ENCODE data around the gene PARN. TPM values are rescaled to one million over a fixed set of nuclear protein-coding genes. Genes with fewer than 3 reads are reported as not detected.
A peak's percentile ranks its signal among the peaks of the same experiment; 100 is the strongest.

Gene PARN
- total RNA-seq, 1 donor from 2014 or later: 31.2 TPM

- Histone ChIP-seq H3K27me3 (no peaks in the 10 kb centered on the region), H3K36me3 (no peaks in the 10 kb centered on the region), H3K4me3 (no peak overlapping the region), H3K27ac (no peak overlapping the region), H3K9me3 (no peaks in the 10 kb centered on the region), H3K4me1 (no peaks in the 10 kb centered on the region)
- ATAC-seq (no peak), DNase-seq (no peak)
- intact Hi-C loops (cut with DNase I): no loop called here
- TF ChIP-seq, protein P1, sequence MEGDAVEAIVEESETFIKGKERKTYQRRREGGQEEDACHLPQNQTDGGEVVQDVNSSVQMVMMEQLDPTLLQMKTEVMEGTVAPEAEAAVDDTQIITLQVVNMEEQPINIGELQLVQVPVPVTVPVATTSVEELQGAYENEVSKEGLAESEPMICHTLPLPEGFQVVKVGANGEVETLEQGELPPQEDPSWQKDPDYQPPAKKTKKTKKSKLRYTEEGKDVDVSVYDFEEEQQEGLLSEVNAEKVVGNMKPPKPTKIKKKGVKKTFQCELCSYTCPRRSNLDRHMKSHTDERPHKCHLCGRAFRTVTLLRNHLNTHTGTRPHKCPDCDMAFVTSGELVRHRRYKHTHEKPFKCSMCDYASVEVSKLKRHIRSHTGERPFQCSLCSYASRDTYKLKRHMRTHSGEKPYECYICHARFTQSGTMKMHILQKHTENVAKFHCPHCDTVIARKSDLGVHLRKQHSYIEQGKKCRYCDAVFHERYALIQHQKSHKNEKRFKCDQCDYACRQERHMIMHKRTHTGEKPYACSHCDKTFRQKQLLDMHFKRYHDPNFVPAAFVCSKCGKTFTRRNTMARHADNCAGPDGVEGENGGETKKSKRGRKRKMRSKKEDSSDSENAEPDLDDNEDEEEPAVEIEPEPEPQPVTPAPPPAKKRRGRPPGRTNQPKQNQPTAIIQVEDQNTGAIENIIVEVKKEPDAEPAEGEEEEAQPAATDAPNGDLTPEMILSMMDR (IDR thresholded peaks at IDR 0.05): no peak
These were observed 90.9 kb downstream of the PARN start for GRCh38 chr16:14539156-14539555.

DNA sequence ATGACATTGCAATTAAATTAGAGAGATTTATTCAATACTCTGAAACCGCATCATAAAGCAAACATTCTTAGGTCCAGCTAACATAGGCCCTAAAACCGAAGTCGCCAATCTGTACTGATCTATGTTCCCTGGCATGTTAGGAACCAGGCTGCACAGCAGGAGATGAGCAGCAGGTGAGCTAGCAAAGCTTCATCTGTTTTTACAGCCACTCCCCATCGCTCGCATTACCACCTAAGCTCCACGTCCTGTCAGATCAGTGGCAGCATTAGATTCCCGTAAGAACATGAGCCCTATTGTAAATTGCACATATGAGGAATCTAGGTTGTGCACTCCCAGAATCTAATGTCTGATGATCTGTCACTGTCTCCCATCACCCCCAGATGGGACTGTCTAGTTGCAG, 91.5 kb downstream of the PARN start:
- ATAC-seq: no peak
- no peak for DNase-seq
- no peaks in the 10 kb centered on the region for H3K9me3 ChIP-seq
- H3K36me3 ChIP-seq: no peaks in the 10 kb centered on the region
- H3K27me3 ChIP-seq: no peaks in the 10 kb centered on the region
- TF ChIP-seq, protein P1 (IDR thresholded peaks at IDR 0.05): no peak
- H3K4me1 ChIP-seq: no peaks in the 10 kb centered on the region
- no peak overlapping the region for H3K4me3 ChIP-seq
- no peak overlapping the region for H3K27ac ChIP-seq
- intact Hi-C loops (cut with DNase I): no loop called here

DNA sequence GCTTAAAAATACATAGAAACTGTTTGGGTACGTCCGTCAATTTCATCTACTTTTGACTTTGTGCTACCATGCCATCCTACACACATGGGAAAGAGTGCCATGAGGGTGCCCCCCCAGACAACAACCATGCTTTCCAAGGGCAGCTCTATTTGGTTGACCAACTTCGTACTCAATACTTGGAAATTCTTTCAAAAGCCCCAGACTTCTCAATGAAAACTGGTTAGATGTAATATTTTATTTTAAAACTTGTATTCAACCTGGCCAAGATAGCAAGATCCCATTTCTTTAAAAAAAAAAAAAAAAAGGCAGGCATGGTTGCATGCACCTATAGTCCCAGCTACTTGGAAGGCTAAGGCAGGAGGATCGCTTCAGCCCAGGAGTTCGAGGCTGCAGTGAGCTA, 98.4 kb downstream of the PARN start:
- intact Hi-C loops (cut with DNase I): no loop called here
- no peak overlapping the region for H3K4me3 ChIP-seq
- no peak for DNase-seq
- no peaks in the 10 kb centered on the region for H3K27me3 ChIP-seq
- ATAC-seq: no peak
- H3K4me1 ChIP-seq: peaks cover 20% of the 10 kb centered on the region
- no peak overlapping the region for H3K27ac ChIP-seq
- no peaks in the 10 kb centered on the region for H3K9me3 ChIP-seq
- H3K36me3 ChIP-seq: no peaks in the 10 kb centered on the region
- TF ChIP-seq, protein P1 (IDR thresholded peaks at IDR 0.05): no peak

DNA sequence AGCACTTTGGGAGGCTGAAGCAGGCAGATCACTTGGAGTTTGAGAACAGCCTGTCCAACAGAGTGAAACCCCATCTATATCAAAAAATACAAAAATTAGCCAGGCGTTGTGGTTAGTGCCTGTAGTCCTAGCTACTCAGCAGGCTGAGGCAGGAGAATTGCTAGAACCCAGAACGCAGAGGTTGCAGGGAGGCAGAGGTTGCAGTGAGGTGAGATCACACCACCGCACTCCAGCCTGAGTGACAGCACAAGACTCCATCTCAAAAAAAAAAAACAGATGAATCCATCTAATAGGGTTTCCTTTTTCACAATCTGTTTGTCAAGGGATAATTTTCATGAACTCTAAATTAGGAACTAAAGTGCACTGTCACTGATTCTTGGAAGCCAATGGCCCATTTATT, 99.0 kb downstream of the PARN start:
- intact Hi-C loops (cut with DNase I): no loop called here
- TF ChIP-seq, protein P1 (IDR thresholded peaks at IDR 0.05): no peak
- Histone ChIP-seq H3K9me3 (no peaks in the 10 kb centered on the region), H3K4me1 (peaks cover 20% of the 10 kb centered on the region), H3K27ac (no peak overlapping the region), H3K27me3 (no peaks in the 10 kb centered on the region), H3K4me3 (no peak overlapping the region), H3K36me3 (no peaks in the 10 kb centered on the region)
- ATAC-seq (no peak), DNase-seq (no peak)

- H3K4me1 ChIP-seq: peaks cover 20% of the 10 kb centered on the region
- H3K27ac ChIP-seq: no peak overlapping the region
- H3K4me3 ChIP-seq: no peak overlapping the region
- TF ChIP-seq, protein P1 (IDR thresholded peaks at IDR 0.05): no peak
- DNase-seq: no peak
- H3K36me3 ChIP-seq: no peaks in the 10 kb centered on the region
- no peaks in the 10 kb centered on the region for H3K27me3 ChIP-seq
- no peak for ATAC-seq
- H3K9me3 ChIP-seq: no peaks in the 10 kb centered on the region
- intact Hi-C loops (cut with DNase I): no loop called here
These were observed 100.0 kb downstream of the PARN start for GRCh38 chr16:14530046-14530445.

GRCh38 chr16:14529010-14529669, 100.9 kb downstream of the PARN start:
- TF ChIP-seq, protein P1 (IDR thresholded peaks at IDR 0.05): peak; percentile 74

More at GRCh38 chr16:14529010-14529669, 100.9 kb downstream of the PARN start:
- Histone ChIP-seq H3K27me3 (no peaks in the 10 kb centered on the region), H3K9me3 (no peaks in the 10 kb centered on the region), H3K4me3 (no peak overlapping the region), H3K27ac (no peak overlapping the region), H3K36me3 (no peaks in the 10 kb centered on the region), H3K4me1 (peaks cover 20% of the 10 kb centered on the region)
- DNase-seq (peak; percentile 69), ATAC-seq (peak; percentile 92)
- intact Hi-C loops (cut with DNase I): loop anchor here (10.0 kb wide), 1 partner anchor 604 kb away; the partner anchor contains the start of gene ERCC4

All from upper lobe of right lung (tissue), 1 donor.